CD14-positive monocyte (primary cell): Measurements from ENCODE around the gene CFHR5. TPM values are rescaled to one million over a fixed set of nuclear protein-coding genes. Genes with fewer than 3 reads are reported as not detected.

ENCODE experiments used
- DNase-seq, 3 donors: peaks; one replicate each; pipeline ENCODE4 v3.0.0-alpha.2; 2011 to 2022
- H2AFZ ChIP-seq: 2 replicates; pipeline ENCODE4 v1.6.0; 2012; ENCODE audit warnings: mild to moderate bottlenecking, low read depth, low read length, inconsistent platforms; ENCODE audit not compliant: insufficient read depth, poor library complexity, severe bottlenecking
- H3K27ac ChIP-seq, 2 donors: 1 replicate in 1 of 2; 2 replicates in 1 of 2; pipeline ENCODE4 v1.5.1; 2012 to 2013; ENCODE audit warnings: low read length in 2 of 2, control low read depth in 1 of 2, inconsistent platforms in 1 of 2, low read depth in 1 of 2, mild to moderate bottlenecking in 1 of 2
- H3K27me3 ChIP-seq, 2 donors: one replicate each; pipeline versions ENCODE4 v1.6.0 to v1.6.1; 2011 to 2013; ENCODE audit warnings: low read length in 2 of 2; ENCODE audit not compliant: control insufficient read depth in 2 of 2, insufficient read depth in 2 of 2
- H3K36me3 ChIP-seq, 2 donors: replicated peaks in 1 of 2; 1 replicate in 1 of 2; 2 replicates in 1 of 2; pipeline versions ENCODE4 v1.5.1 to v1.6.1; 2012 to 2013; ENCODE audit warnings: low read length in 2 of 2, control low read depth in 1 of 2, inconsistent platforms in 1 of 2, mild to moderate bottlenecking in 1 of 2; ENCODE audit not compliant: insufficient read depth in 2 of 2, control insufficient read depth in 1 of 2
- H3K4me1 ChIP-seq, 2 donors: 1 replicate in 1 of 2; 2 replicates in 1 of 2; pipeline versions ENCODE4 v1.5.1 to v1.6.1; 2012 to 2013; ENCODE audit warnings: low read length in 2 of 2, control low read depth in 1 of 2, inconsistent platforms in 1 of 2, mild to moderate bottlenecking in 1 of 2, moderate library complexity in 1 of 2; ENCODE audit not compliant: insufficient read depth in 2 of 2, control insufficient read depth in 1 of 2
- H3K4me2 ChIP-seq: replicated peaks from 2 replicates; pipeline ENCODE3; 2012; ENCODE audit warnings: low read length, moderate library complexity, mild to moderate bottlenecking; ENCODE audit not compliant: poor library complexity, severe bottlenecking; ENCODE audit errors: extremely low read depth
- H3K4me3 ChIP-seq, 3 experiments: fragments of 200-600 bp in 1 of 3; sonication (generic) in 1 of 3; replicated peaks in 1 of 3; 1 replicate in 2 of 3; 2 replicates in 1 of 3; pipeline ENCODE4 v1.5.1; 2011 to 2013; ENCODE audit warnings: low read length in 3 of 3, mild to moderate bottlenecking in 3 of 3, control low read depth in 2 of 3, low read depth in 2 of 3, inconsistent platforms in 1 of 3, moderate library complexity in 1 of 3
- H3K79me2 ChIP-seq: 2 replicates; pipeline ENCODE4 v1.6.0; 2012; ENCODE audit warnings: mild to moderate bottlenecking, control low read depth, inconsistent platforms, low read length, moderate library complexity; ENCODE audit not compliant: insufficient read depth
- H3K9ac ChIP-seq: 2 replicates; pipeline ENCODE4 v1.6.0; 2017; ENCODE audit warnings: low read length, mild to moderate bottlenecking; ENCODE audit not compliant: insufficient read depth, poor library complexity, severe bottlenecking
- H3K9me3 ChIP-seq, 2 donors: replicated peaks in 1 of 2; 1 replicate in 1 of 2; 2 replicates in 1 of 2; pipeline versions ENCODE4 v1.5.1 to v1.6.1; 2012 to 2013; ENCODE audit warnings: low read length in 2 of 2, control low read depth in 1 of 2; ENCODE audit not compliant: control insufficient read depth in 1 of 2, insufficient read depth in 1 of 2
- H4K20me1 ChIP-seq: 2 replicates; pipeline ENCODE4 v1.6.0; 2012; ENCODE audit warnings: mild to moderate bottlenecking, low read length, control low read depth, moderate library complexity; ENCODE audit not compliant: insufficient read depth
- H3K27ac Mint-ChIP-seq, 7 donors: one replicate each; pipeline ENCODE4 v1.8.0; 2020; ENCODE audit warnings: mild to moderate bottlenecking in 7 of 7, mixed read lengths in 7 of 7, moderate library complexity in 6 of 7, inconsistent platforms in 2 of 7
- H3K27me3 Mint-ChIP-seq, 3 donors: one replicate each; pipeline ENCODE4 v1.8.0; 2021 to 2022; ENCODE audit warnings: low read depth in 3 of 3, mild to moderate bottlenecking in 3 of 3, mixed read lengths in 3 of 3, moderate library complexity in 3 of 3, inconsistent platforms in 1 of 3
- H3K36me3 Mint-ChIP-seq, 2 donors: one replicate each; pipeline ENCODE4 v1.8.0; 2020; ENCODE audit warnings: mixed read lengths in 2 of 2, inconsistent platforms in 1 of 2, mild to moderate bottlenecking in 1 of 2
- H3K4me1 Mint-ChIP-seq: one replicate; pipeline ENCODE4 v1.8.0; 2020; ENCODE audit warnings: mild to moderate bottlenecking, mixed read lengths
- H3K4me3 Mint-ChIP-seq, 2 donors: one replicate each; pipeline ENCODE4 v1.8.0; 2020; ENCODE audit warnings: mild to moderate bottlenecking in 2 of 2, mixed read lengths in 2 of 2, moderate library complexity in 1 of 2
- H3K9me3 Mint-ChIP-seq, 7 donors: one replicate each; pipeline ENCODE4 v1.8.0; 2020 to 2022; ENCODE audit warnings: mixed read lengths in 7 of 7, mild to moderate bottlenecking in 6 of 7, moderate library complexity in 6 of 7, inconsistent platforms in 2 of 7
- WGBS: methylation state at CpG from one replicate; pipeline ENCODE4 v1.1.5; 2013; ENCODE audit warnings: missing lambda C conversion rate; ENCODE audit not compliant: insufficient coverage; 5-methylcytosine and 5-hydroxymethylcytosine counted together
- intact Hi-C, 2 donors: fragments of 100-400 bp; cut with micrococcal nuclease; formaldehyde crosslinking; loops; one replicate each; pipeline versions ENCODE4 v1.15.0 to v1.15.1; 2023
- polyA plus RNA-seq, 3 donors: library from polyadenylated mRNA; depleted of rRNA in 1 of 3; unstranded in 2 of 3; stranded (reverse) in 1 of 3; fragments of 300-500 nt in 2 of 3; fragments of >200 nt in 1 of 3; fragmentation: Illumina TruSeq in 2 of 3; gene quantifications; 1 replicate in 2 of 3; 2 replicates in 1 of 3; pipeline ENCODE4 v1.2.3, GENCODE V29; 2012 to 2021
- TF ChIP-seq, protein P1 (sequence below): fragments of 200-600 bp; IDR thresholded peaks from one replicate; pipeline ENCODE4 v1.8.0; 2022; ENCODE audit warnings: antibody characterized with exemption, mild to moderate bottlenecking

The CFHR5 gene
- polyA plus RNA-seq, 3 donors, result not detected

GRCh38 chr1:197013234-197013633 is 35.9 kb downstream of the CFHR5 start:
- WGBS, result 80% methylated on average over 2 of the region's 3 CpGs
- Mint-ChIP-seq H3K9me3 (peaks cover 4 to 11% (median 5%) of the 10 kb centered on the region in 7 donors), H3K36me3 (no peaks in the 10 kb centered on the region), H3K4me3 (no peak overlapping the region), H3K27me3 (peaks cover 0 to 2% (median 0%) of the 10 kb centered on the region in 3 donors), H3K27ac (no peak overlapping the region), H3K4me1 (no peaks in the 10 kb centered on the region)
- no peak for DNase-seq
- TF ChIP-seq, protein P1, sequence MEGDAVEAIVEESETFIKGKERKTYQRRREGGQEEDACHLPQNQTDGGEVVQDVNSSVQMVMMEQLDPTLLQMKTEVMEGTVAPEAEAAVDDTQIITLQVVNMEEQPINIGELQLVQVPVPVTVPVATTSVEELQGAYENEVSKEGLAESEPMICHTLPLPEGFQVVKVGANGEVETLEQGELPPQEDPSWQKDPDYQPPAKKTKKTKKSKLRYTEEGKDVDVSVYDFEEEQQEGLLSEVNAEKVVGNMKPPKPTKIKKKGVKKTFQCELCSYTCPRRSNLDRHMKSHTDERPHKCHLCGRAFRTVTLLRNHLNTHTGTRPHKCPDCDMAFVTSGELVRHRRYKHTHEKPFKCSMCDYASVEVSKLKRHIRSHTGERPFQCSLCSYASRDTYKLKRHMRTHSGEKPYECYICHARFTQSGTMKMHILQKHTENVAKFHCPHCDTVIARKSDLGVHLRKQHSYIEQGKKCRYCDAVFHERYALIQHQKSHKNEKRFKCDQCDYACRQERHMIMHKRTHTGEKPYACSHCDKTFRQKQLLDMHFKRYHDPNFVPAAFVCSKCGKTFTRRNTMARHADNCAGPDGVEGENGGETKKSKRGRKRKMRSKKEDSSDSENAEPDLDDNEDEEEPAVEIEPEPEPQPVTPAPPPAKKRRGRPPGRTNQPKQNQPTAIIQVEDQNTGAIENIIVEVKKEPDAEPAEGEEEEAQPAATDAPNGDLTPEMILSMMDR, result no peak
- H3K9ac ChIP-seq, result no peak overlapping the region
- no peaks in the 10 kb centered on the region for H3K27me3 ChIP-seq
- no peaks in the 10 kb centered on the region for H3K4me1 ChIP-seq
- intact Hi-C loops, result no loop called here
- H3K36me3 ChIP-seq, result no peaks in the 10 kb centered on the region
- no peak overlapping the region for H3K4me2 ChIP-seq
- no peaks in the 10 kb centered on the region for H4K20me1 ChIP-seq
- no peak overlapping the region for H3K4me3 ChIP-seq
- H3K27ac ChIP-seq, result no peak overlapping the region
- H2AFZ ChIP-seq, result no peak overlapping the region
- no peaks in the 10 kb centered on the region for H3K79me2 ChIP-seq
- peaks cover 0 to 4% of the 10 kb centered on the region in 2 donors for H3K9me3 ChIP-seq

GRCh38 chr1:197016751-197017150 is 39.4 kb downstream of the CFHR5 start:
- no CpG with 5 or more reads among the region's 1 CpG for WGBS
- no peaks in the 10 kb centered on the region for H3K9me3 ChIP-seq
- intact Hi-C loops, result no loop called here
- H2AFZ ChIP-seq, result no peak overlapping the region
- H3K79me2 ChIP-seq, result no peaks in the 10 kb centered on the region
- Mint-ChIP-seq H3K4me1 (no peaks in the 10 kb centered on the region), H3K9me3 (peaks cover 0 to 9% (median 2%) of the 10 kb centered on the region in 7 donors), H3K4me3 (no peak overlapping the region), H3K36me3 (no peaks in the 10 kb centered on the region), H3K27ac (no peak overlapping the region), H3K27me3 (no peaks in the 10 kb centered on the region)
- TF ChIP-seq, protein P1, result no peak
- H3K4me3 ChIP-seq, result no peak overlapping the region
- H4K20me1 ChIP-seq, result no peaks in the 10 kb centered on the region
- no peaks in the 10 kb centered on the region for H3K36me3 ChIP-seq
- no peak overlapping the region for H3K27ac ChIP-seq
- no peak for DNase-seq
- H3K4me1 ChIP-seq, result no peaks in the 10 kb centered on the region
- no peak overlapping the region for H3K9ac ChIP-seq
- H3K27me3 ChIP-seq, result no peaks in the 10 kb centered on the region
- no peak overlapping the region for H3K4me2 ChIP-seq
